HT1080 (cell line): ENCODE results near the gene RIPPLY2. TPM values are rescaled to one million over a fixed set of nuclear protein-coding genes. Genes with fewer than 3 reads are reported as not detected.
"Not testable (repeated sequence)": the region's sequence is repeated elsewhere in the genome, so short reads cannot be mapped to it uniquely, and the experiment has no call there.

ENCODE experiments used
- DNase-seq: peaks from one replicate; pipeline ENCODE4 v3.0.0-alpha.2; 2015; ENCODE audit warnings: low read depth
- total RNA-seq: library from RNA; depleted of rRNA; stranded (reverse); fragments of >200 nt; shearing (Covaris generic); gene quantifications from 2 replicates; pipeline ENCODE4 v1.2.3, GENCODE V29; 2014; rRNA removed

Gene RIPPLY2
- total RNA-seq, 1 experiment from 2014 or later, result not detected

DNA sequence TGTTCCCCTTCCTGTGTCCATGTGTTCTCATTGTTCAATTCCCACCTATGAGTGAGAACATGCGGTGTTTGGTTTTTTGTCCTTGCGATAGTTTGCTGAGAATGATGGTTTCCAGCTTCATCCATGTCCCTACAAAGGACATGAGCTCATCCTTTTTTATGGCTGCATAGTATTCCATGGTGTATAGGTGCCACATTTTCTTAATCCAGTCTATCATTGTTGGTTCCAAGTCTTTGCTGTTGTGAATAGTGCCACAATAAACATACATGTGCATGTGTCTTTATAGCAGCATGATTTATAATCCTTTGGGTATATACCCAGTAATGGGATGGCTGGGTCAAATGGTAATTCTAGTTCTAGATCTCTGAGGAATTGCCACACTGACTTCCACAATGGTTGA, 43.9 kb downstream of the RIPPLY2 start:
- DNase-seq, result not testable (repeated sequence)

DNA sequence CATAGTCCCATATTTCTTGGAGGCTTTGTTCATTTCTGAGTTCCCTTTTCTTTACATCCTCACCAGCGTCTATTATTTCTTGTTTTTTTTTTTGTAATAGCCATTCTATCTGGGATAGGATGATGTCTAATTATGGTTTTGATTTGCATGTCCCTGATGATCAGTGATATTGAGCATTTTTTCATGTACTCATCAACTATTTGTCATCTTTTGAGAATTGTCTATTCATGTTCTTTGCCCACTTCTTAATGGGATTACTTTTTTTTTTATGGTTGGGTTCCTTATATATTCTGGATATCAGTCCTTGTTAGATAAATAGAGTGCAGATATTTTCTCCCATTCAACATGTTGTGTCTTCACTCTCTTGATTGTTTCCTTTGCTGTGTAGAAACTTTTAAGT, 48.5 kb downstream of the RIPPLY2 start:
- DNase-seq, result no peak

DNA sequence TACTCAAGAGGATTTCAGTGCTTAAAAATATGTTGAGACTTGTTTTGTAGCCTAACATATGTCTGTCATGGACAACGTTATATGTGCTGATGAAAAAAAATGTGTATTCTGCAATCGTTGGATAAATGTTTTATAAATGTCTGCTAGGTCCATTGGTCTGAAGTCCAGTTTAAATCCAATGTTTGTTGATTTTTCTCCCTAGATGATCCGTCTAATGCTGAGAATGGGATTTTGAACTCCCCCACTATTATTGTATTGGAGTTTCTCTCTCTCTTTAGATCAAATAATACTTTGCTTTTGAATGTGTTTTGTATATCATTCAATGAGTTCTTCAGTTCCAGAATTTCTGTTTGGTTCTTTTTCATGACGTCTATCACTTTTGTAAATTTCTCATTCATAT, 51.2 kb downstream of the RIPPLY2 start:
- DNase-seq, result no peak

DNA sequence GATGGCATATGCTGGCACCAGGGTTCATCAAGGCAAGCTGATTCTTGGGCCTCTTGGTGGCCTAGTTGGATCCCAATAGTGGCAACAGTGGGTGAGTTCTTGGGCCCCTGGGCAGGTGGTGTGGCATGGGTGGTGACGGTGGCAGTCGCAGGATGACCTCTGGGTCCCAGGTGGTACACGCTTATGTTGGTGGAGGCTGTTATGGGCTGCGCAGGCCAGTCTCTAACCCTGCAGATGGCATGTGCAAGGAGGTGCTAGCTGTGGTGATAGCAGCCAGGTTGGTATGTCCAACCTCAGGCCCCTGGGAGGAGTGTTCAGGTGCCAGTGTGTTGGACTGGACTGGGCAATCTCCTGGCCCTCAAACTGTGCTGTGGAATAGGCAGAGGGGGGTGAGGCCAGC, 52.5 kb downstream of the RIPPLY2 start:
- no peak for DNase-seq

Other genes starting within 250 kb of the RIPPLY2 start
- gene SNAP91, start 144.3 kb upstream of the RIPPLY2 start, total RNA-seq, result 0.24 TPM in 1 of 2 replicates, not detected in the other
- gene CYB5R4, start 6.3 kb downstream of the RIPPLY2 start, total RNA-seq, result 9.4 and 14.9 TPM in 2 replicates
- 0.43 TPM in 2 replicates for gene MRAP2, start 180.4 kb downstream of the RIPPLY2 start, total RNA-seq